ENCODE results near the gene DDB1. TPM values are rescaled to one million over a fixed set of nuclear protein-coding genes. Genes with fewer than 3 reads are reported as not detected.

The DDB1 gene
- total RNA-seq: 126 TPM
- long read RNA-seq, full-length matches to known transcripts: 199 of 267 reads
- long read RNA-seq, partial matches to known transcripts: 42 of 267 reads
- long read RNA-seq, other reads (novel, unspliced or antisense): 26 of 267 reads

DNA sequence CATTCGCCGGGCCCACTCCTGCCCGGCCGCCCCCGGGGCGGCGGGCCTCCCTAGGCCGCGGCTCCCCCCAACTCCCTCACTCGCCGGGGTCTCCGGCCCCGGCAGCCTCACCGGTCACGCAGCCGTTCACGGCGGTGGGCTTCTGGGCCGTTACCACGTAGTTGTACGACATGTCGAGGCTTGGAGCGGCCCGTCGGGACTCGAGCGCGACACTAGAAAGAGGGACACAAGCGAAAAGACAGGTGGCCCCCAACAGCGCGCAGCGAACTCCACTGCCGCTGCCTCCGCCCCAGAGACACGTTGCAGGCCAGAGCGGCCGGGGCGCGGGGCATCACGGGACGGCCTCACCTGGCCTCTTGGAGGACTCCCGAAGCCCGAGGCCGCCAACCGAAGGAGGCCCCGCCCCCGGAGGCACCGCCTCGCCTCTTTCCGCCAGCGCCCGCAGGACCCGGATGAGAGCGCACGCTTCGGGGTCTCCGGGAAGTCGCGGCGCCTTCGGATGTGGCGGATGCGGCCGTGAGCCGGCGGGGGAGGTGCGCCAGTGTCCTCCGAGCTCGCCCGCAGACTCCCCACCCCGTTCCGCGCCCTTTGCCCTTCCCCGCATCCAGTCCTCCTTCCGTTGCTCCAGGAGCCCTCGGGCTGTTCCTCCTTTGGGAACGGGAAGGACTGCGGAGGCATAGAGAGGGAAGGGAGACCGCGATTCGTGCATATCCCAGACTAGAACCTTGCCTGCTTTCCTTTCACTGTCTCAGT, at the start of gene DDB1, which contains the start of gene TKFC:
DDB1 (minus strand) TSS at position 309 of the 753 bp plus-strand sequence; CDS start at position 172, 137 bp downstream.
TKFC (plus strand) TSS at position 432 of the 753 bp plus-strand sequence. CDS start 1,501 bp downstream, outside the sequence.
- Histone ChIP-seq H3K9me3 (no peaks in the 10 kb centered on the region), H3K4me1 (peaks cover 26% of the 10 kb centered on the region), H3K27me3 (no peaks in the 10 kb centered on the region), H3K4me3 (peak within 1 kb of the TSS; percentile 97), H3K36me3 (peaks cover 25% of the 10 kb centered on the region), H3K27ac (peak within 1 kb of the TSS; percentile 93)
- ATAC-seq: peak; percentile 97
- DNase-seq: peak; percentile 99
- intact Hi-C loops (cut with DNase I): no loop called here
- TF ChIP-seq CTCF (IDR thresholded peaks at IDR 0.05): no peak

DNA sequence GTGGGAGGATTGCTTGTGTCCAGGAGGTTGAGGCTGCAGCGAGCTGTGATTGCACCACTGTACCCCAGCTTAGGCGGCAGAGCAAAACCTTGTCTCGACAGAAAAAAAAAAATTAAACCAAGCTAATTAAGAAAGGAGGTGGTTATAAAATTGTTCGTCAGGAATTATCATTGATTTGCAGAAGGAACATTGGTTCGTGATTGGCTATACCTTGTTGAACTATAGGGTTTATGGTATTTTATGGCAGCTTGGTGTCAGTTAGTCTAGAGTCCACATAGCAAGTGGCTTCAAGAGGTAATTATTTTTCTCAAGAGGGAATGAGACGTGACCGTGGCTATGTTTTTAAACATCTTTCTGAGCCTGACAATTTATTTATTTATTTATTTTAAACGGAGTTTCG, 48.0 kb upstream of the DDB1 start:
- Histone ChIP-seq H3K9me3 (no peaks in the 10 kb centered on the region), H3K4me3 (no peak overlapping the region), H3K4me1 (peaks cover 6% of the 10 kb centered on the region), H3K27me3 (no peaks in the 10 kb centered on the region), H3K36me3 (peaks cover 4% of the 10 kb centered on the region), H3K27ac (no peak overlapping the region)
- DNase-seq (no peak), ATAC-seq (no peak)
- intact Hi-C loops (cut with DNase I): loop anchor here (2.0 kb wide), 1 partner anchor 42 kb away; no protein-coding TSS in a partner anchor
- TF ChIP-seq CTCF (IDR thresholded peaks at IDR 0.05): no peak

GRCh38 chr11:61378713-61379313, 45.9 kb upstream of the DDB1 start:
- no peak for TF ChIP-seq CTCF (IDR thresholded peaks at IDR 0.05)
- no peaks in the 10 kb centered on the region for H3K27me3 ChIP-seq
- peaks cover 6% of the 10 kb centered on the region for H3K4me1 ChIP-seq
- H3K36me3 ChIP-seq: peaks cover 10% of the 10 kb centered on the region
- peak; percentile 79 for ATAC-seq
- H3K27ac ChIP-seq: peak overlapping the region; percentile 63
- peak; percentile 7 for DNase-seq
- no peak overlapping the region for H3K4me3 ChIP-seq
- H3K9me3 ChIP-seq: no peaks in the 10 kb centered on the region
- intact Hi-C loops (cut with DNase I): no loop called here

- Histone ChIP-seq H3K4me3 (no peak overlapping the region), H3K27ac (peak overlapping the region; percentile 24), H3K9me3 (no peaks in the 10 kb centered on the region), H3K27me3 (no peaks in the 10 kb centered on the region), H3K4me1 (peaks cover 6% of the 10 kb centered on the region), H3K36me3 (peaks cover 10% of the 10 kb centered on the region)
- ATAC-seq (no peak), DNase-seq (no peak)
- intact Hi-C loops (cut with DNase I): no loop called here
- no peak for TF ChIP-seq CTCF (IDR thresholded peaks at IDR 0.05)
These were observed 44.7 kb upstream of the DDB1 start for GRCh38 chr11:61377461-61378160.

DNA sequence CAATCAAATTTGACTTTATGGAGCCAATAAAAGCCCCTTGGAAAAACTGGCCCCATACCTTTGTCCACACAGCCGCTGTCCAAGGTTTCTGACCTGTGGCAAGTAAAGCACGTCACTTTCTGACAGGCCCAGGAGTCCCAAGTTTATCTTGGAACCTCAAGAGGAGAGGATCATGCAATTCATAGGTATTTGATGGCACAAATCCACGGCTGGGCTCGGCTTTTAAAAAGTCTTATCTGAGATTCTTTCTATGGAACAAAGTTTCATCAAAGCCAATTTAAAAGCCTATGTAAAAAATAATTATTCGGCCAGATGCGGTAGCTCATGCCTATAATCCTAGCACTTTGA, 42.8 kb upstream of the DDB1 start:
- TF ChIP-seq CTCF (IDR thresholded peaks at IDR 0.05): no peak
- H3K9me3 ChIP-seq: no peaks in the 10 kb centered on the region
- intact Hi-C loops (cut with DNase I): no loop called here
- DNase-seq (no peak), ATAC-seq (no peak)
- peaks cover 6% of the 10 kb centered on the region for H3K4me1 ChIP-seq
- H3K27me3 ChIP-seq: no peaks in the 10 kb centered on the region
- no peak overlapping the region for H3K27ac ChIP-seq
- peaks cover 10% of the 10 kb centered on the region for H3K36me3 ChIP-seq
- H3K4me3 ChIP-seq: no peak overlapping the region

Data from upper lobe of right lung (tissue), 1 donor.